GM19193 (cell line): ENCODE measurements around the gene NRP1.

Experiments
- POLR2A ChIP-seq: IDR thresholded peaks from 4 replicates; pipeline ENCODE4 v1.6.1; 2011; ENCODE audit not compliant: insufficient read depth, insufficient read length; ENCODE audit errors: extremely low read depth

Gene NRP1

GRCh38 chr10:33193701-33194521 is 140.6 kb downstream of the NRP1 start:
- TF ChIP-seq POLR2A: no peak

DNA sequence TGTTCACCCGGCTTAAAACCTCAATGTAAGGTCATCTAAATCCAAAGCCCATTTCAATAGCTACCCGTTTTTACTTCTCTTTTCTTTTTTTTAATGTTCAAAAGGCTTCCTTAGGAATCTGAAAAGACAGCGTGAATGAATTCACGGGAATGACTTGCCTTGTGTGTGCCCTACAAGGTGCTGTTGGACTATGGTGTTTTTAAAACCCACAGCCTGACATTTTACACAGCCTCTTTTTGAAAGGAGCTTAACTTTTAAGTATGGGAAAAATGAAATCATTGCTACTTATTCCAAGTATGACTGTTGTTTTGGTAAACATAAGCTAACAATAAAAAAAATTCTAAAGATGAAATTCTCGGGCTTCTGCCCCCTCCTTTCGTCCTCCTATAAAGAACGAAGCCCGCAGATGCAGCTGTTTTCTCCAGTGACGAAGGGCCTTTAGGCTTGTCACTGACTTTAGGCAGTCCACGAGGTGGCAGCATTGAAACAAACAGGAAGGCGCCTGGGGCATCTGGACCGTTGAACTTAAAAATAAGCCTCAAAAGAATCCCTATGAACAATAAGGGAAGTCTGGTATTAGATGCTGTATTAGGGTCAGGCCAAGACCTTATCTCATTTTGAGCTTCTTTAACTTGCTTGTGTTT is 141.3 kb downstream of the NRP1 start:
- no peak for TF ChIP-seq POLR2A

GRCh38 chr10:33192190-33192589 is 142.3 kb downstream of the NRP1 start:
- no peak for TF ChIP-seq POLR2A

- TF ChIP-seq POLR2A: no peak
These were observed 144.1 kb downstream of the NRP1 start for GRCh38 chr10:33190406-33190805.

DNA sequence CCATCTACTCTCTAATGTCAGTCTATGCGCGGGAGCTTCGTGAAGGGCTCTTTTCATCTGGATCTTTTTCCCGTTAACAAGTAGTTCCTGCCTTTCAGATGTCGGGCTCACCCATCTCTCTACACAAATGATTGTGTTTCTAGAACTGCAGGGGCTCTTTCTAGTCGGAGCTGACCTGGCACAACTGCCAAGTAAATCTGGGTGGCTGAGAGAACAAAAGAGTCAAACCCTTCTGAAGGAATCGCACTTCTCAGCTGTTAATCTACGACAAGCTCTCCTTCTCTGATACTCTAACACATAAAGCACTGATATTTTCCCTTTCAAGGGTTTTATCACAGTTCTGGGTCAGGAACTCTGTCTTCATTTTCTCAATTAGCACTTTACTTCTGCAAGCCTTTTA is 144.7 kb downstream of the NRP1 start:
- no peak for TF ChIP-seq POLR2A

GRCh38 chr10:33189363-33189762 is 145.1 kb downstream of the NRP1 start:
- TF ChIP-seq POLR2A: no peak

DNA sequence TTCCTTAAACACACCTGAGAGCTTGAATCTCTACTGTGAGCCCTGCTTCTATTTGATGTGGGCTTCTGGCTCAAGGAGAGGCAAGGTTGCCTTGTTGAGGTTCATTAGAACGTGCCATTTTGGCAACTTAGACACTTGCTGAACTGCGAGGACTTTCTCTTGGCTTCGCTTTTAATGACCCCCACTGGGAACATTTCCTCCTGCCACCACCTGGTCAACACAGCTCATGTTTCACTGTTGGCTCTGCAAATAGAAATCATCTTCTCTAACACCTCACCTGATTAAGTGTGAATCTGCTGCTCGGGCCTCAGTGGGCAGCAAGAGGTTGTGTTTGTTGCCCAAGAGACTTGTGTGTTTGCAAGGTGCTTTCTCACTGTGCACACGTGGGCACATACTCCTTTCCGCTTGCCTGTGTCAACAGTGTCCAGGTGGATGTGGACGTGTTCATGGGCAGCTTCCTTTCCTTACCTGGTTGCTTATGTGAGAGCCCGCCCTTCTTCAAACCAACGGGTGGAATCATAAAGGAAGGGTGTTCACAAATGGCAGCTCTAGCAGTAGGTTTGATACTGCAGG is 147.0 kb downstream of the NRP1 start:
- TF ChIP-seq POLR2A: no peak

DNA sequence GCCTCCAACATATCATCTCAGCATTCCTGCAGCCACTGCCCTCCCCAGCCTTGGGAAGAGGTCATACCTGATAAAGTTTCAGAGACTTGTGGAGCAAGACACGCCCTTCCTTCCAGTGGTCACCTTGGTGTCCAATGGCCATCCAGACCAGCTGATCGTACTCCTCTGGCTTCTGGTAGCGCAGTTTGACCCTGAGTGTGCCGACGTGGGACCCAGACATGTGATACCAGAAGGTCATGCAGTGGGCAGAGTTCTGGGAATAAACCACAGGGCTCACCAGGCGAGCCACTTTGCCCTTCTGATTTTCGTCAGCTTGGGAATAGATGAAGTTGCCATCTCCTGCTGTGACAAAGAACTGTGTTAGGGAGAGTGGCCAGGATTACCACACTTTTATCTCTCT is 148.3 kb downstream of the NRP1 start:
- no peak for TF ChIP-seq POLR2A

- TF ChIP-seq POLR2A: no peak
These were observed 150.8 kb downstream of the NRP1 start for GRCh38 chr10:33183655-33184054.

- no peak for TF ChIP-seq POLR2A
These were observed 153.5 kb downstream of the NRP1 start for GRCh38 chr10:33180921-33181320.

GRCh38 chr10:33180390-33180789 is 154.1 kb downstream of the NRP1 start:
- no peak for TF ChIP-seq POLR2A

DNA sequence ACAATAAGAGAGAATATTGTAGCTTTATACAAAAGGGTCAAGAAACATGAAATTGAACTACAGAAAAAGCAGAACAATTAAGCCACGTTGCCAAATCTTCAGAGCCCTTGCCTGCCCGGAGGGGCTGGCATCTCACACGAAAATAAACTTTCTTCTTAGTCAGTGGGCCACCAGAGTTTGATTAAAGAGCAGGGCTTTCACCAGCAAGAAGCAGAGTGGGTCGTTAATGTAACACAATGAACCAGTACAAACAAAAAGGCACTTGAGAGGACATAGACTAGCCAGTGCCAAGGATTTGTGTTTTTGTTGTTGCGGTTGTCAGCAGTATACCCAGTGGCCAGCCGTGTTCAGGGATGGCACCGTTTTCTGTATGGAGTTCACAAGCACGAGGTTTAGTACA is 155.4 kb downstream of the NRP1 start:
- TF ChIP-seq POLR2A: no peak

GRCh38 chr10:33178026-33178755 is 156.3 kb downstream of the NRP1 start:
- no peak for TF ChIP-seq POLR2A

GRCh38 chr10:33176688-33177087 is 157.8 kb downstream of the NRP1 start:
- TF ChIP-seq POLR2A: no peak

DNA sequence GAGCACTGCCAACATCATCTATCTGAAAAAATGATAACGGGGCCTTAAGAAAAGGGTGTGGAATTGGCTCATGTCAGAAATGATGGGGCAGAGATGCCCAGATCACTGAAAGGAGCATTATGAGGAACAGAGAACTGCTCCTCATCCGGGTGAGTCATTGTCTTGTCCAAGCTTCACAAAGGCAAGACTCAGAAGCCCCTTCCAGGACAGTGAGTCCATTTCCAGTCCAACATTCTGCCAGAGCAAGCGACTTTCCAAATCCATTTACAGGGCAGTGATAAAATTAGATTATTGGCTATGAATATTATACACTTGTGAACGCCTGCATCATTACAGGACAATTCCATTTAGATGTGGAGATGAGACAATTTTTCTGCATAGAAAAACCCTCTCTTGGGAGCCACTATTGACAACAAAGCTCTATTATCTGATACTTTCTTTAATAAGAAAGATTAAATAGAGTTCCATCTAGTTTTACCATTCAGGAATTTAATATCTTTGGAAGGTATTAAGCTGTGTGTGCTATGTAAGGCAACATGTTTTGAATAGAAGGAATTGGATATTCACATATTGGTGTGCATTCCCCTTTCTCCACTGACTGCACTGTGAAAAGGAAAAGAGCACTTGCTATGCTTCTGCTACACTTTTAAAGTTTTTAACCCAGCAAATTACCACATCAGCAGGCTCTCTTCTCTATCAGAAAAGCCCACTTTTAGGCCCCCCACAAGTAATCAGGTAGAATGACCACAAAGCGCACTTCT is 159.6 kb downstream of the NRP1 start:
- TF ChIP-seq POLR2A: no peak

GRCh38 chr10:33165911-33166310 is 168.6 kb downstream of the NRP1 start:
- no peak for TF ChIP-seq POLR2A
